GM12878 (cell line): ENCODE measurements around the gene PIF1. TPM values are rescaled to one million over a fixed set of nuclear protein-coding genes. Genes with fewer than 3 reads are reported as not detected.

ENCODE experiments used
- ATF3 ChIP-seq: IDR thresholded peaks from 2 replicates; pipeline ENCODE4 v1.6.1; 2011; ENCODE audit warnings: low read depth, mild to moderate bottlenecking, low read length, moderate library complexity, borderline replicate concordance; ENCODE audit errors: extremely low read depth
- IKZF2 ChIP-seq, 2 experiments: fragments of 450-650 bp; IDR thresholded peaks; 2 replicates each; pipeline ENCODE4 v1.6.1; 2017; ENCODE audit warnings: mild to moderate bottlenecking in 2 of 2, moderate library complexity in 2 of 2
- IRF5 ChIP-seq: fragments of 450-650 bp; IDR thresholded peaks from 2 replicates; pipeline ENCODE4 v1.6.1; 2017; ENCODE audit warnings: borderline replicate concordance
- JUND ChIP-seq: IDR thresholded peaks from 2 replicates; pipeline ENCODE4 v1.6.1; 2012; ENCODE audit warnings: low read depth, mild to moderate bottlenecking, low read length, improper control_type of control experiment, moderate library complexity
- PBX3 ChIP-seq: IDR thresholded peaks from 2 replicates; pipeline ENCODE4 v1.6.1; 2011; ENCODE audit warnings: mild to moderate bottlenecking, low read depth, low read length, moderate library complexity; ENCODE audit not compliant: insufficient replicate concordance
- SRF ChIP-seq, 2 experiments: IDR thresholded peaks; 2 replicates each; pipeline ENCODE4 v1.6.1; 2011; ENCODE audit warnings: low read depth in 2 of 2, low read length in 2 of 2, mild to moderate bottlenecking in 1 of 2, moderate library complexity in 1 of 2
- ZBTB40 ChIP-seq: fragments of 450-650 bp; IDR thresholded peaks from 2 replicates; pipeline ENCODE4 v1.6.1; 2016; ENCODE audit warnings: mild to moderate bottlenecking, moderate library complexity, borderline replicate concordance
- polyA plus RNA-seq, 11 experiments: library from polyadenylated mRNA; depleted of rRNA in 4 of 11; unstranded in 6 of 11; stranded (reverse) in 5 of 11; fragments of >200 nt; fragmentation: Nextera tagmentation in 4 of 11; fragmentation: Illumina TruSeq in 1 of 11; extraction: Ambion mirVana in 4 of 11; extraction: Trizol in 1 of 11; gene quantifications; 1 replicate in 1 of 11; 2 replicates in 10 of 11; pipeline versions ENCODE4 v1.2.1 to v1.2.3, GENCODE V29; 2011 to 2016; ENCODE audit warnings: inconsistent platforms in 2 of 11, missing spikeins in 2 of 11, low read depth in 1 of 11
- total RNA-seq, 4 experiments: library from RNA; depleted of rRNA in 3 of 4; stranded (reverse); fragments of >200 nt in 3 of 4; fragmentation: Illumina TruSeq in 1 of 4; extraction: Trizol in 1 of 4; gene quantifications; 2 replicates each; pipeline versions ENCODE4 v1.2.1 to v1.2.3, GENCODE V29; 2013 to 2021

The PIF1 gene
- total and polyA plus RNA-seq, 10 of the 15 experiments (the other 5 are each of a cell fraction or from before 2014, with no cell fraction given) = 3.7 to 68.9 (median 31.1) TPM

GRCh38 chr15:64770626-64771025 is 54.8 kb downstream of the PIF1 start (continued):
- TF ChIP-seq PBX3 (no peak), ZBTB40 (no peak), IKZF2 (IDR thresholded peaks at IDR 0.05) (no peak), SRF (IDR thresholded peaks at IDR 0.05; ENCODE audit: low read depth in 2 of 2, low read length in 2 of 2) (no peak), JUND (no peak), ATF3 (no peak), IRF5 (no peak)
- TF ChIP-seq, all 136 proteins: peak for 0
